Measurements from ENCODE around the gene PLXDC1.

DNA sequence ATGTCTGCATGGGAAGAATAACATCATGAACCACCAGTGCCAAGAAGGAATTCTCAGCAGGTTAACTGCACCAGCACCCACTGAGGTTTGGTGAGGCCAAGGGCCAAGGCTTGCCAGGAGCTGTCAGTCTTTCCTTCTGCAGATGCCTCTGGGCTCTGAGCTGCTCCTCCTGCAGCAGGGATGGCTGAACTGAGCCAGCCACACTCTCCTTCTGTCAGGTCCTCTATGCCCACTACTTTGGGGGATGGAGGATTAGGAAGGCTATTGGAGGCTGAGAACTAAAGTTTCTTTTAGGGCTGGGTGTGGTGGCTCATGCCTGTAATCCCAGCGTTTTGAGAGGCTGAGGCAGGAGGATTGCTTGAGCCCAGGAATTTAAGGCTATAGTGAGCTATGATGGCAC lies 71.6 kb downstream of the PLXDC1 start:
- TF ChIP-seq POLR2A (IDR thresholded peaks at IDR 0.05; ENCODE audit: low read length), result no peak
- TF ChIP-seq GATA1 (IDR thresholded peaks at IDR 0.05; ENCODE audit: low read depth, low read length), result no peak

Measured in erythroblast (primary cell).